SK-N-SH treated with all-trans-retinoic acid at 6 μM for 48 hours (cell line): ENCODE data around the gene PDAP1.

Experiments used
- CREB5 ChIP-seq: fragments of 250-450 bp; sonication (Bioruptor Pico); IDR thresholded peaks from 2 replicates; pipeline ENCODE4 v1.5.1; 2020; ENCODE audit warnings: low read depth, mild to moderate bottlenecking, moderate library complexity
- CSDC2 ChIP-seq: fragments of 250-450 bp; sonication (Bioruptor Pico); IDR thresholded peaks from 2 replicates; pipeline ENCODE4 v1.5.0; 2020; ENCODE audit warnings: mild to moderate bottlenecking, moderate library complexity
- CSRNP3 ChIP-seq: fragments of 250-450 bp; sonication (Bioruptor Pico); IDR thresholded peaks from 2 replicates; pipeline ENCODE4 v1.5.1; 2021; ENCODE audit warnings: mild to moderate bottlenecking, moderate library complexity
- ESRRG ChIP-seq: fragments of 250-450 bp; sonication (Bioruptor Pico); IDR thresholded peaks from 2 replicates; pipeline ENCODE4 v1.6.1; 2021; ENCODE audit warnings: mild to moderate bottlenecking
- ISL1 ChIP-seq: fragments of 250-450 bp; sonication (Bioruptor Pico); IDR thresholded peaks from 2 replicates; pipeline ENCODE4 v2.1.2; 2022; ENCODE audit warnings: mild to moderate bottlenecking, moderate library complexity
- RARB ChIP-seq: fragments of 250-450 bp; sonication (Bioruptor Pico); IDR thresholded peaks from 2 replicates; pipeline ENCODE4 v1.8.0; 2021; ENCODE audit warnings: mild to moderate bottlenecking, moderate library complexity
- TCF4 ChIP-seq: fragments of 250-450 bp; sonication (Bioruptor Pico); IDR thresholded peaks from 2 replicates; pipeline ENCODE4 v1.8.0; 2021; ENCODE audit warnings: mild to moderate bottlenecking, moderate library complexity, borderline replicate concordance
- ZC3H10 ChIP-seq: fragments of 250-450 bp; sonication (Bioruptor Pico); IDR thresholded peaks from 2 replicates; pipeline ENCODE4 v1.5.1; 2021; ENCODE audit warnings: mild to moderate bottlenecking, moderate library complexity
- ZFP30 ChIP-seq: fragments of 450-650 bp; formaldehyde crosslinking; IDR thresholded peaks from 2 replicates; pipeline ENCODE4 v1.5.0; 2022; ENCODE audit warnings: mild to moderate bottlenecking, moderate library complexity
- ZNF70 ChIP-seq: fragments of 450-650 bp; formaldehyde crosslinking; IDR thresholded peaks from 2 replicates; pipeline ENCODE4 v1.5.0; 2020; ENCODE audit warnings: mild to moderate bottlenecking, moderate library complexity
- ZNF8 ChIP-seq: fragments of 450-650 bp; formaldehyde crosslinking; IDR thresholded peaks from 2 replicates; pipeline ENCODE4 v1.5.0; 2020; ENCODE audit warnings: mild to moderate bottlenecking, moderate library complexity

GRCh38 chr7:99385564-99385963 is 22.8 kb downstream of the PDAP1 start:
- TF ChIP-seq CSRNP3 (no peak), RARB (CRISPR knock-in tag) (no peak), TCF4 (no peak), ESRRG (CRISPR knock-in tag) (no peak), ZFP30 (CRISPR knock-in tag) (no peak), ISL1 (CRISPR knock-in tag) (no peak), ZNF70 (CRISPR knock-in tag) (no peak), ZNF8 (CRISPR knock-in tag) (no peak), ZC3H10 (CRISPR knock-in tag) (no peak), CSDC2 (CRISPR knock-in tag) (no peak), CREB5 (CRISPR knock-in tag) (no peak)
